Measurements from ENCODE around the gene WWTR1. TPM values are rescaled to one million over a fixed set of nuclear protein-coding genes. Genes with fewer than 3 reads are reported as not detected.
A peak's percentile ranks its signal among the peaks of the same experiment; 100 is the strongest.

The WWTR1 gene
- total RNA-seq, 1 donor: 205 TPM

DNA sequence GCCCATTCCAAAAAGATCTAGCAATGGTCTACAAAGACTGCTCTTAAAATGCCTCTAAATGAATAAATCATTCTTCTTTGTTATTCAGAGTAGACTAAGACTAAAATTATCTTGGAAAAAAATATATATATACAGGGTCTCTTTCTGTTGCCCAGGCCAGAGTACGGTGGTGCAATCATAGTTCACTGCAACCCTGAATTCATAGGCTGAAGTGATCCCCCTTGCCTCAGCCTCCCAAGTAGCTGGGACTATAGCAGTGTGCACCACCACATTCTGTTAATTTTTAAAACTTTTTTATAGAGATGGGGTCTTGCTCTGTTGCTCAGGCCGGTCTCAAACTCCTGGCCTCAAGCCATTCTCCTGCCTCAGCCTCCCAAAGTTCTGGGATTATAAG, 18.7 kb downstream of the WWTR1 start:
- DNase-seq (ENCODE audit: low read depth): no peak
- H3K4me3 ChIP-seq (ENCODE audit: low read depth, low read length): peak overlapping the region; percentile 55
- TF ChIP-seq, protein P1, sequence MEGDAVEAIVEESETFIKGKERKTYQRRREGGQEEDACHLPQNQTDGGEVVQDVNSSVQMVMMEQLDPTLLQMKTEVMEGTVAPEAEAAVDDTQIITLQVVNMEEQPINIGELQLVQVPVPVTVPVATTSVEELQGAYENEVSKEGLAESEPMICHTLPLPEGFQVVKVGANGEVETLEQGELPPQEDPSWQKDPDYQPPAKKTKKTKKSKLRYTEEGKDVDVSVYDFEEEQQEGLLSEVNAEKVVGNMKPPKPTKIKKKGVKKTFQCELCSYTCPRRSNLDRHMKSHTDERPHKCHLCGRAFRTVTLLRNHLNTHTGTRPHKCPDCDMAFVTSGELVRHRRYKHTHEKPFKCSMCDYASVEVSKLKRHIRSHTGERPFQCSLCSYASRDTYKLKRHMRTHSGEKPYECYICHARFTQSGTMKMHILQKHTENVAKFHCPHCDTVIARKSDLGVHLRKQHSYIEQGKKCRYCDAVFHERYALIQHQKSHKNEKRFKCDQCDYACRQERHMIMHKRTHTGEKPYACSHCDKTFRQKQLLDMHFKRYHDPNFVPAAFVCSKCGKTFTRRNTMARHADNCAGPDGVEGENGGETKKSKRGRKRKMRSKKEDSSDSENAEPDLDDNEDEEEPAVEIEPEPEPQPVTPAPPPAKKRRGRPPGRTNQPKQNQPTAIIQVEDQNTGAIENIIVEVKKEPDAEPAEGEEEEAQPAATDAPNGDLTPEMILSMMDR (IDR thresholded peaks at IDR 0.05; ENCODE audit: insufficient read depth, low read length): no peak

GRCh38 chr3:149638228-149639092, 19.4 kb downstream of the WWTR1 start:
- DNase-seq (ENCODE audit: low read depth): peak; percentile 76
- peak overlapping the region; percentile 55 for H3K4me3 ChIP-seq (ENCODE audit: low read depth, low read length)
- TF ChIP-seq, protein P1 (IDR thresholded peaks at IDR 0.05; ENCODE audit: insufficient read depth, low read length): no peak

DNA sequence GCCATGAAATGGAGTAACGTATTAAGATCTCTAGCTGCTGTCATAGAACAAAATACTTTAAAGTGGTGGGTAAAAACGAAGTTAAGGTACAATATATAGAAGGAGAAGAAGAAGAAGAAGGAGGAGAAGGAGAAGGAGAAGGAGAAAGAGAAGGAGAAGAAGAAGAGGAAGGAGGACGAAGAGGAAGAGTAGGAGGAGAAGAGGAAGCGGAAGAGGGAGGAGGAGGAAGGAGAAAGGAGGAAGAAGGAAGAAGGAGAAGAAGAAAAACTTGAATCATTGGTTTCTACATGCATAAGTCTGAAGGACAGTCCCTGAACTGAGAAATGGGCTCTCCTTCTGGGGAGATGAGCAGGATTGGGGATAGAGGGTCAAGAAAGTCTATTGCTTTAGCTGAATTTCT, 22.4 kb downstream of the WWTR1 start:
- no peak overlapping the region for H3K4me3 ChIP-seq (ENCODE audit: low read depth, low read length)
- no peak for DNase-seq (ENCODE audit: low read depth)
- TF ChIP-seq, protein P1 (IDR thresholded peaks at IDR 0.05; ENCODE audit: insufficient read depth, low read length): no peak

GRCh38 chr3:149634573-149634972, 23.3 kb downstream of the WWTR1 start:
- H3K4me3 ChIP-seq (ENCODE audit: low read depth, low read length): no peak overlapping the region
- TF ChIP-seq, protein P1 (IDR thresholded peaks at IDR 0.05; ENCODE audit: insufficient read depth, low read length): no peak
- no peak for DNase-seq (ENCODE audit: low read depth)

DNA sequence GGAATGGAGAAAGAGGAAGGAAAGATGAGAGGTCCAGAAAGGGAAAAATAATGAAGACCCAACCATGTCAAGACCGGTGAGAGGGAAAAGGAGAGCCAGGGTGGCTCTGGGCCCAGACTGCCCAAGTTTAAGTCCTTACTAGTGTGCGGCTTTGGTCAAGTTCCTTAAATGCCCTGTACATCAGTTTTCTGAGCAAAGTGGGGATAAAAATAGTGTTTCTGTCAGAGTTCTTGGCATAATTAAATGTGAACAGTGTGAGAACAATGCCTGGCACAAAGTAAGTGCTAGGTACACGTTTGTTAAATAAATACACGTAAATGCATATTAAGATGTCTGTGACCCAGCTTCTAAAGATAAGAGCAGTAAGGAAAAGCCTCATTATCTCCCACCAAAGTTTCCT, 23.8 kb downstream of the WWTR1 start:
- TF ChIP-seq, protein P1 (IDR thresholded peaks at IDR 0.05; ENCODE audit: insufficient read depth, low read length): no peak
- DNase-seq (ENCODE audit: low read depth): no peak
- H3K4me3 ChIP-seq (ENCODE audit: low read depth, low read length): no peak overlapping the region

DNA sequence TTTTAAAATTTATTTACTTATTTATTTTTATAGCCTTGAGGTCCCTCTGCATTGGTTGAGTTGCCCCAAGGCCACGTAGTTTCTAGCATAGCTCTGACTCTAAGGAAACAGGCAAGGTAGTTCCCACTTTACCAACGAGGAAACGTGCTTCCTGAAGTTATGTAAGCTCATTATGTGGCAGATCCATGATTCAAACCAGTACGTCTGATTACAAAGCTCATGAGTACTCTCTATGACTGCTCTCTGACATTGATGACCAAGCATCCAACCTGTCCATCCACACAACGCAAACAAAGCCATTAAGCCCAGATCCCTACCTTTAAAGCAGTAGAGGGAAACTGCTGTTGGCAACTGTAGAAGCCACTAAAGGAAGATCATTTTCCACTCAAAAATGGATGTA, 25.6 kb downstream of the WWTR1 start:
- TF ChIP-seq, protein P1 (IDR thresholded peaks at IDR 0.05; ENCODE audit: insufficient read depth, low read length): no peak
- no peak for DNase-seq (ENCODE audit: low read depth)
- no peak overlapping the region for H3K4me3 ChIP-seq (ENCODE audit: low read depth, low read length)
